NCI-H748 treated with DMSO at 0.1 percent for 48 hours (cell line): Measurements from ENCODE around the gene APOO.

Experiments
- DNase-seq: peaks from one replicate; lab custom pipeline; 2025; lab: John Stamatoyannopoulos, UW

Gene APOO

GRCh38 chrX:23817979-23818336, 89.8 kb downstream of the APOO start:
- DNase-seq, result no peak

GRCh38 chrX:23816179-23816578, 91.6 kb downstream of the APOO start:
- no peak for DNase-seq

- no peak for DNase-seq
Observed at GRCh38 chrX:23815376-23815775, 92.4 kb downstream of the APOO start.

- DNase-seq, result no peak
Observed at GRCh38 chrX:23813808-23814207, 93.9 kb downstream of the APOO start.

DNA sequence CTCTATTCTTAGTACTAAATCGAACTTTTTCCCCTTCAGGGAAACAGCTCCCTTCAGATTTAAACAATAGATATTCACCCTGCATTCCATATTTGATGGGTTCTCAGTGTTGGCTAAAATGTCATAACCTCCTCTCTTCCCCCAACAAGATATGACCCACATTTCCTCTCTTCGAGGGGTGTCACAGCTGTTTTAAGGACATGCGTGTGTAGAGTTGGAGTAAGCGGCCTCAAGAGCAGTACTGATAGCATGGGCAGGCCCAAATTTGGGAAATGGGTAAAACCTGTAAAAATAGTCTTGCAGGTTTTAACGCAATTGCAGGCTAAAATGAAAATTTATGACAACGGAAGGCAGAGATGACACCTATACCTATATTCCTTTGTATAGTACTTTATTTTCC, 96.1 kb downstream of the APOO start:
- DNase-seq, result no peak

- no peak for DNase-seq
Observed at GRCh38 chrX:23811108-23811651, 96.6 kb downstream of the APOO start.

DNA sequence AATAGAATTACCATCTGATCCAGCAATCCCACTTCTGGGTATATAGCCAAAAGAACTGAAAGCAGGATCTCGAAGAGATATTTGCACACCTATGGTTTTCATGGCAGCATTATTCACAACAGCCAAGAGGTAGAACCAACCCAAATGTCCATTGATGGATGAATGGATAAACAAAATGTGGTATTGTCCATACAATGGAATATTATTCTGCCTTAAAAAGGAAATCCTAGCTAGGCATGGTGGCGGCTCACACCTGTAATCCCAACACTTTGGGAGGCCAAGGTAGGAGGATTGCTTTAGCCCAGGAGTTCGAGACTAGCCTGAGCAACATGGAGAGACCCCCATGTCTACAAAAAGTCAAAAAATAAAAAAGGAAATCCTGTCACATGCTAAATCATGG, 97.5 kb downstream of the APOO start:
- no peak for DNase-seq

GRCh38 chrX:23805389-23805788, 102.3 kb downstream of the APOO start:
- DNase-seq, result no peak

GRCh38 chrX:23804578-23804977, 103.2 kb downstream of the APOO start:
- no peak for DNase-seq

DNA sequence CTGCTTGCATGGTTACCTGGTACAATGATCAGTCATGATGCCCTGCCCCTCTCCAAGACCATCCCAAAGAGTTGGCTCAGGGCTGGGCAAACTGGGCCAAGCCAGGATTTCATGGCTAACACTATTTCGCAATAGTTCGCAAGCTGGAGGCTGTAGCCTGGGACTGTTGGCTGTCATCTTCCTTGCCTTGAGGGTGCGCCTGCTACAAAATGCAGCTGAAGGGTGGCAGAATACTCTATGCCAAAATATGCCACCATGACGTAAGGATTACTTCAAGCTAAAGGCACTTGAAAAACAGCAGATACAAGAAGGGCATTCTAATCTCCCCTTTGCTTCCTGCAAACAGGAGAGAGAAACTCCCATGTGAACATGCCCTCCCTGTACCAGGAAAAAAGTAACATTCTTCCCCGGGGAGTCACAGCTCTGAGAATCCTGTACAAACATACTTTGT, 103.8 kb downstream of the APOO start:
- DNase-seq, result no peak

GRCh38 chrX:23802431-23802830, 105.3 kb downstream of the APOO start:
- no peak for DNase-seq

DNA sequence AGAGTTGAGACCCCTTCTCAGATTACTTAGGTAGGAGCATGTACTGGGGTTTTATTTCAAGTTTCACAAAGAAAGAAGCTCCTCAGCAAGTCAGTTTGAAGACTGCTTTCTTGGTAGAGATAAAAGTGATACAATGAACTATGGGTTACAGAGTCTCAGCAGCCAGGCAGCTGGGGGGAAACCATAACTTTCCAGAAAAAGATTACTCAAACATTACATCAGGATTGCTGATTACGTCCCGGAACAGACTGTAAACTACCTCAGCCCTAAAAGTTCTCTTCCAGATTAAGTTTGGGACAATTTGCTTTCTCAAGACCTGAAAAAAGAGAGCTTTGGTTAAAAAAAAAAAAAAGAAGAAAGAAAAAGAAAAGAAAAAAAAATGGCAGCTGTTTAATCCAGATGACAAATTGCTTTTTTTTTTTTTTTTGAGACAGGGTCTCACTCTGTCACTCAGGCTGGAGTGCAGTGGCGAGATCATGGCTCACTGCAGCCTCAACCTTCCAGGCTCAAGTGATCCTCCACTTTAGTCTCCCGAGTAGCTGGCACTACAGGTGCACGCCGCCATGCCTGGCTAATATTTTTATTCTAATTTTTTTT, 108.2 kb downstream of the APOO start:
- DNase-seq, result no peak

- peak; percentile 61 for DNase-seq
Observed at GRCh38 chrX:23797371-23798128, 110.2 kb downstream of the APOO start.

DNA sequence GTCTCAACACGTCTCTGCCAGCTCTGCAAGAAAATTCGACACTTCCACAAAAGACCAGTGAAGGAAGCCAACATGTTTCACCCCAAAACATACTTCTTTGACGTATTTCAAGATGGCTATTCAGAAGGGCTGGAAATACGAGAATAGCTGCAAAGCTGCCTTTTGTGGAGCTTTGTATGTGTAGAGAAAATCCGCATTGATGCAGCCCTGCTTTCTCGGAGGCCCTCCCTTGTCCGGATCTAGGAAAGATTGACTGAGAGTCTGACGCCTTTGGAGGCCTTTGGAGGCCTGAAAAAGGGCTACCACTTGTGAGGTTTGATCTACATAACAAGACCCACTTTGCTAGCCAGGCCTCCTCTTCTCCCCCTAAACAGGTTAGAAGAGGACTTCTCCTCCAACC, 112.5 kb downstream of the APOO start:
- DNase-seq, result no peak

DNA sequence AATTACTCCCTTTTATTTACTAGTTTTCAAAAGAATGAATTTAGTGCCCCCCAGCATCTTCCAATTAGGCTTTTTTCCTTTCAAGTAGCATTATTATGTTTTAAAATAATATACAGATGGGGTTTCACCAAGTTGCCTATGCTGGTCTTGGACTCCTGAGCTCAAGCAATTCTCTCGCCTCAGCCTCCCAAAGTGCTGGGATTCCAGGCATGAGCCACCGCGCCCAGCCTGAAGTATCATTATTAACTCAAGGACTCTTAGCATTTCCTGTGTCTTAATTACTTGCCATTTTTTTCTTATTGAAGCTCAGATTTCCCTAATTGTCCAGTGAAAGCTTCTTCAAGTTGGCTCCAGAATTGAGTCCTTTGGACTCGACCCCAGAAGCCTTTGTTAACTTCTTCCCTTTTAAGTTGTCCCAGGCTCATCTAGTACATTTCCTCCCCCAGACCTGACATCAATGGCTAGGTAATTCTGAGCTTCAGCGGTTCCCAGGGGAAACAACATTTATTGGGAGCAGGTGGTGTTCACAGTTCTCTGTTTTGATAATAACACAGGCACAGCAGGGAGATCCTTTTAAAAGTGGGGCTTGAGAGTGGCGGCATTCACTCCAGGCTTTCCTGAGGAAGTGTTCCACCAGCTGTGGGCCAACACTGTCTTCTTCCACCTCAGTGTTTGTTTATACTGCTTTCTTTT, 114.7 kb downstream of the APOO start:
- DNase-seq, result peak; percentile 76

DNA sequence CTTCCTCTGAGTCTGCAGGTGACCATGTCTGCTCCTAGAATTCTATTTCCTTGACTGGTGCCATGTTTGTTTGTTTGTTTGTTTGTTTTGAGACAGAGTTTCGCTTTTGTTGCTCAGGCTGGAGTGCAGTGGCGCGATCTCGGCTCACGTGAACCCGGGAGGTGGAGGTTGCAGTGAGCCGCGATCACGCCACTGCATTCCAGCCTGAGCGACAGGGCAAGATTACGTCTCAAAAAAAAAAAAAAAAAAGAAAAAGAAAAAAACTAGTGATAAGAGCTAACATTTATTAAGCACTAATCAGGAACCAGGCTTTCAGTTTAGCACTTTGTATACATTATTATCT, 117.6 kb downstream of the APOO start:
- DNase-seq, result no peak

DNA sequence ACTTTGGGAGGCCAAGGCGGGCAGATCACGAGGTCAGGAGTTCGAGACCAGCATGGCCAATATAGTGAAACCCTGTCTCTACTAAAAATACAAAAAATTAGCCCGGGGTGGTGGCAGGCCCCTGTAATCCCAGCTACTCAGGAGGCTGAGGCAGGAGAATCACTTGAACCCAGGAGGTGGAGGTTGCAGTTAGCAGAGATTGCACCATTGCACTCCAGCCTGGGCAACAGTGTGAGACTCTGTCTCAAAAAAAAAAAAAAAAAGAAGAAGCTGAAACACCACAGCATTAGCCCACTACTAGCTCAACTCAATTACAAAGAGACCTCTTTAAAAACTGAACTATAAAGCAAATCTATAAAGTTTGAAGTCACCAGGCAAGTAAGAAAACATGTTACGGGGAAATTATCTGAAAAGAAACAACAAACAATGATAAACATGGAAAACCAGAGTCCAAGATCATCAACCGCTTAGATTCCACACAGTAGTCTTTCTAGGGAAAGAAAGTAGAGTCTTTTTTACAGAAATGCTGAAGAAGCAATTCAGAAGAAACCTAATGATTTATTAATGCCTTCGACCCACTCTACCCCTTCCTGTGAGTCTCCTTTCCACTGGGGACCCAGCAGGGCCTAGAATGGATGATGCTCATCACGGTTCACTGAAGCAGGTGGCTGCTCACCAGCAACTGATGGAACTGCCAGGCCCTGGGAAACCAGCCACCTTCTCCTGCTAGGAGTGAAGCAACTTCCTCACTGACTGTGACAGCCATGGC, 118.2 kb downstream of the APOO start:
- DNase-seq, result no peak

DNA sequence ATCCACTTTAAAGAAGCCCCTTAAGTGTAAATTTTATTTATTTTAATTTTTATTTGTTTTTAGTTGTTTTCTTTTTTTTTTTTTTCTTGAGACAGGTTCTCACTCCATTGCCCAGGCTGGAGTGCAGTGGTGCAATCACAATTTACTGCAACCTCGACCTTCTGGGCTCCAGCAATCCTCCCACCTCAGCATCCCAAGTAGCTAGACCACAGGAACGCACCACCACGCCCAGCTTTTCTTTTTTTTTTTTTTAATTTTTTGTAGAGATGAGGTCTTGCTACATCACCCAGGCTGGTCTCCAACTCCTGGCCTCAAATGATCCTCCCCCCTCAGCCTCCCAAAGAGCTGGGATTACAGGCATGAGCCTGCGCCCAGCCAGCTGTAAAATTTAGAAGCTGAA, 118.8 kb downstream of the APOO start:
- DNase-seq, result no peak

DNA sequence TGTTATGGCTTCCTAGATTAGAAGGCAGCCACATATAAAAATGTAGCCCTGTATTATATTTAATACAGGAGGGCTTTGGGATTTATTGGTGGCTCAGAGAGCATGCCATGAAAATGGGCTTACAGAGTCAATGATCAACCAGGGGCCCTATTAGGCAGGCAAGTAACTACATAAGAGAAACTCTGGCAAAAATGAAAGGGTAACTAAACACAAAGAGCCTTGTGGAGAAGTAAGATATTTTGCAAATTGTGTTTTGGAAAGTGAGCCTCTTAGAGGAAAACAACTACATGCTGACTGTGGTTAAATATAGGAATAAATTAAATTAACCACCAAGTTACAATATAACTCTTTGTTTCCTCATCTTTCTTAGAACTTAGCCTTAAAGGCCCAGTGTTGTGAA, 119.2 kb downstream of the APOO start:
- DNase-seq, result no peak

- no peak for DNase-seq
Observed at GRCh38 chrX:23787745-23788118, 120.0 kb downstream of the APOO start.

- DNase-seq, result no peak
Observed at GRCh38 chrX:23786268-23786815, 121.4 kb downstream of the APOO start.

DNA sequence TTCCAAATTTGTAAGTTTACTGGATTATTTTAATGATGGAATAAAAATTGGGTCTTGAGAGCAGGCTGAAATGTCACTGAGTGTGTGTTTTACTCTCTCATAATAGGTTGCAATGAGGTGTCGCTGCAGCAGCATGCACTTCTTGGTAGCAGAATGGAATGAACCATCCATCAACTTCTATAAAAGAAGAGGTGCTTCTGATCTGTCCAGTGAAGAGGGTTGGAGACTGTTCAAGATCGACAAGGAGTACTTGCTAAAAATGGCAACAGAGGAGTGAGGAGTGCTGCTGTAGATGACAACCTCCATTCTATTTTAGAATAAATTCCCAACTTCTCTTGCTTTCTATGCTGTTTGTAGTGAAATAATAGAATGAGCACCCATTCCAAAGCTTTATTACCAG, 122.2 kb downstream of the APOO start:
- DNase-seq, result no peak
